ENCODE results near the gene SEZ6. TPM values are rescaled to one million over a fixed set of nuclear protein-coding genes. Genes with fewer than 3 reads are reported as not detected.

Gene SEZ6
- total RNA-seq, 3 donors from 2014 or later: not detected

DNA sequence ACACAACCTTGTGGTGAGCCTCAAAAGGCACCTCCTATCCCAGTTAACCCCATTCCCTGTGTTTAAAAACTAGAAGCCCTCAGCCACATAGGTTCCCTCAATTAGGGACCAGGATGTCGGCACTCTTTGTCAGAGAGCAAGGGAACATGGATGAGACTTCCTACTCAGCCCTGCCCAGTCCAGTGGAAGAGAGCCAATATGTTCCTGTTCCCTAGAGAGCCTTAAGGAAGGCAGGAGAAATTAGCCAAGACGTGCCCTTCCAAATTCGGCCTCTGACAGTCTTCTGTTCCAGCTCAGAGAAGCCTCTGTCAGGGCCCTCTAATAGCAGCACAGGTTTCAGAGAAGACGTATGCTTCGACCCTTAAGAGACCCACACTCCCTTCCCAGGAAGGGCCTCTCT, 88.4 kb downstream of the SEZ6 start:
- ATAC-seq (no peak), DNase-seq (no peak)
- Mint-ChIP-seq H3K36me3 (ENCODE audit: insufficient read depth) (peaks cover 57% of the 10 kb centered on the region), H3K4me1 (ENCODE audit: low read depth) (peaks cover 8% of the 10 kb centered on the region), H3K9me3 (peaks cover 4% of the 10 kb centered on the region), H3K4me3 (no peak overlapping the region), H3K27me3 (ENCODE audit: low read depth) (no peaks in the 10 kb centered on the region)

DNA sequence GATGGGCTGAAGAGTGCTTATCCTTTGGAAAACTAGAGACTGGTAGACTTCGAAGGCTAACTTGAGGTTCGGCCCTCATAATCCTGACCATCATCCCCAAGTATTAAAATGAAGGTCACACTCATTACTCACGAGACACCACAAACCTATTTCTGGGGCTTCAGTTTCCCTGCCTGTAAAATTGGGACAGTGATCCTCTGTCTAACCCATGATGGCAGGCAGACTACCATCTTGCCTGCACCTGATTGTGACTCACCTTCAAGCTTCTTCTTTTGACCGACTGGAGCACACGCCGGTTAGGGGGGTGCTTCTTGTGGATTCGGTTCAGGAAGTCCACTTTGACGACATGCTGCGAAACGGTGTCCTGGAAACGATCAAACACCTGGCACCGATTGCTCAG, 88.8 kb downstream of the SEZ6 start:
- Mint-ChIP-seq H3K4me3 (no peak overlapping the region), H3K27me3 (ENCODE audit: low read depth) (no peaks in the 10 kb centered on the region), H3K4me1 (ENCODE audit: low read depth) (peaks cover 8% of the 10 kb centered on the region), H3K9me3 (peaks cover 4% of the 10 kb centered on the region), H3K36me3 (ENCODE audit: insufficient read depth) (peaks cover 57% of the 10 kb centered on the region)
- no peak for DNase-seq
- no peak for ATAC-seq

DNA sequence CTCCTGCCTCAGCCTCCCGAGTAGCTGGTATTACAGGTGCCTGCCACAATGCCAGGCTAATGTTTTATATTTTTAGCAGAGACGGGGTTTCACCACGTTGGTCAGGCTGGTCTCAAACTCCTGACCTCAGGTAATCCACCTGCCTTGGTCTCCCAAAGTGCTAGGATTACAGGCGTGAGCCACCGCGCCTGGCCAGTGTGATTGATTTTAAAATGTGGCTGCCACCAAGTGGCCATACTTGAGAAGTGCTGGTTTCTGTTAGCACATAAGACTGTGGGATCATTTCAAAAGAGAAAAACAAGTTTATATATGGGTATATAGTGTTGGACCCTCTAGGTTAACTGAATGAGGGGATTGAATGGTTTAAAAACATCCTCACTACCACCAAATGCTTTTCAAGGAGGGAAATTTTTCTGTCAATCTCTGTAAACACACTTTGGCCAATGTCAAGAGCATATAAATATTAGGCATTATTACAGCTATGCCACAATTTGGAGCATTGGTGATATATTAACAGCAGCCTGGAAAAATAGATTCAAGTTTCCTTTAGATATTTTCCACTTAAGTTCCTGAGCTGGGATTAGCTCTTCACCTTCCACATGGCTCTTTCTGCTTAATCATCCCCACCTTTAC, 89.4 kb downstream of the SEZ6 start:
- Mint-ChIP-seq H3K36me3 (ENCODE audit: insufficient read depth) (peaks cover 54% of the 10 kb centered on the region), H3K9me3 (peaks cover 4% of the 10 kb centered on the region), H3K27me3 (ENCODE audit: low read depth) (no peaks in the 10 kb centered on the region), H3K4me1 (ENCODE audit: low read depth) (peaks cover 8% of the 10 kb centered on the region), H3K4me3 (no peak overlapping the region)
- peak; percentile 62 to 69 for ATAC-seq
- DNase-seq: peak; percentile 38

DNA sequence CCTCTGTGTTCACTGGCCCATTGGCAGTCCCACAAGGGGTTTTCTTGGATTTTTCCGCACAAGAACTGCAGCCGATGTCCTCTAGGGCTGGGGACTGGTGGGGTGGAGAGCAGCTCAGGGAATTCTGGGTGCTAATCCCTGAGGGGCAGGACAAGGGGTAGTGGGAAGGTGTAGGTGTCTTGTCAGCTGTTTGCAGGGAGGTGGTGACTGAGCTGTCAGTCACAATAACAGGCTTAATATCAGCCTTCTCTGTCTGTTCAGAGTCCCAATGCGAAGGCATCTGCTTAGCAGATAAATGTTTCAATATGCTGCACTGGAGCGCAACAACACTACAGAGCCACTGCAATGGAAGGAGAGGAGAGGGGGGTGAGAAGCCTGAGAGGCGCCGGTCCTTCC, 92.9 kb downstream of the SEZ6 start:
- Mint-ChIP-seq H3K27me3 (ENCODE audit: low read depth) (no peaks in the 10 kb centered on the region), H3K9me3 (peaks cover 4% of the 10 kb centered on the region), H3K36me3 (ENCODE audit: insufficient read depth) (peaks cover 49% of the 10 kb centered on the region), H3K4me1 (ENCODE audit: low read depth) (peaks cover 8% of the 10 kb centered on the region), H3K4me3 (no peak overlapping the region)
- DNase-seq: no peak
- ATAC-seq: no peak

DNA sequence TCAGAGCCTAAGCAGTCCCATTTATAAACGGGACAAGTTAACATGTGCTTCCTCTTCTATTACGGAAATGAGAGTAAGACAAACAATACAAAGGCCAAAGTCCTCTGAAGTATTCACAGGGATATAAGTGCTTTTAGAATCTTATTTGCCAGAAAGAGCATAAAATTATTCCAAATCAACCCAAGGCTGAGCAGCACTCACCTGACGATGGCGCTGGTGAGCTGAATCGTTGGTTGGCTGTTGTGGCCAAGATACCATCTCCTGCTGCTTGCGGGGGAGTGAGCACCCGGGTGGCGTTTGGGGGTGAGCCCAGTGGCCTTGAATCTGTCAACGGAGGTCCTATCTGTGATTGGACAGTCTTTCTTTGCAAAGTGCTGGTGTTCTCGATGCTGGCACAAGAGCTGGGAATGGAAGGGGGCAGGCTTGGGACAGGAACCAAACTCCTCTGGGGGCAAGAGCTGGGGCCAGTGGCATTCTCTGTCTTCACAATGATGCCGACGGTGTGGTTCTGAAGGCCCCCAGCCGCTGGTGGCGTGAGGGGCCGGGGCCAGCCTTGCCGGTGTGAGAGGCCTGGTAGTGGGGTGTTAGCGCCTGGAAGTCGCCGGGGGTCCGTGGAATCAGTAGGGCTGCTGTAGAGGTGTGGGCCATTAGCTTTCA, 93.4 kb downstream of the SEZ6 start:
- H3K4me1 Mint-ChIP-seq (ENCODE audit: low read depth): peaks cover 8% of the 10 kb centered on the region
- no peaks in the 10 kb centered on the region for H3K27me3 Mint-ChIP-seq (ENCODE audit: low read depth)
- no peak for DNase-seq
- H3K4me3 Mint-ChIP-seq: no peak overlapping the region
- peaks cover 4% of the 10 kb centered on the region for H3K9me3 Mint-ChIP-seq
- no peak for ATAC-seq
- peaks cover 53% of the 10 kb centered on the region for H3K36me3 Mint-ChIP-seq (ENCODE audit: insufficient read depth)

DNA sequence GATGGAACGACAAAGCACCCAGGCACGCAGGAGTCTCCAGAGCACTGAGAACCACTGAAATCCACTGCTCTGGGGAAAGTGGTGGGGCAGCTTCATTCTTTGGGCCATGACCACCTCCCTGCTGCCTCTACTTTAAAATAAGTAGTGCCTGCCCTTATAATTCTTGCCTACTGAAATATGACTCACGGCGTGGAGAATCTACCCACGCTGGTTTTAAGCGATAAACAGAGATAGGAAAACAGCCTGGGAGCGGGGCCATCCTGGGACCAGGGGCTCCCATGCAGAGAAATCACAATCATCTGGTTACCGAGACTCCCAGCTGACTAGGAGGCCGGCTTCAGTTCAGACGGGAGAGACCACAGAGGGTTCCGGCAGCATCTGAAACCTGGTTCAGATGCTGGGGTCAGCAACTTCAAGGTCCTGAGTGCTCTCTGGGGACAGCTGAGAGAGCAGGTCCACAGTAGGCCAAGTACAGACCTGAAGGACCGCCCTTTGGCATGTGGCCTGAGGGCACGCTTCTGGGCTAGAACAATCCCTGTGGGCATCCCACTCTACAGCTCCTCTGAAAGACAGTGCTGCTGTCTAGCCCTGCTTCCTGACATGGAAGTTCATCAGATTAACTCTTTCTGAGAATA, 94.3 kb downstream of the SEZ6 start:
- no peak for DNase-seq
- Mint-ChIP-seq H3K4me1 (ENCODE audit: low read depth) (peaks cover 8% of the 10 kb centered on the region), H3K9me3 (peaks cover 4% of the 10 kb centered on the region), H3K27me3 (ENCODE audit: low read depth) (no peaks in the 10 kb centered on the region), H3K4me3 (no peak overlapping the region), H3K36me3 (ENCODE audit: insufficient read depth) (peaks cover 47% of the 10 kb centered on the region)
- no peak for ATAC-seq

DNA sequence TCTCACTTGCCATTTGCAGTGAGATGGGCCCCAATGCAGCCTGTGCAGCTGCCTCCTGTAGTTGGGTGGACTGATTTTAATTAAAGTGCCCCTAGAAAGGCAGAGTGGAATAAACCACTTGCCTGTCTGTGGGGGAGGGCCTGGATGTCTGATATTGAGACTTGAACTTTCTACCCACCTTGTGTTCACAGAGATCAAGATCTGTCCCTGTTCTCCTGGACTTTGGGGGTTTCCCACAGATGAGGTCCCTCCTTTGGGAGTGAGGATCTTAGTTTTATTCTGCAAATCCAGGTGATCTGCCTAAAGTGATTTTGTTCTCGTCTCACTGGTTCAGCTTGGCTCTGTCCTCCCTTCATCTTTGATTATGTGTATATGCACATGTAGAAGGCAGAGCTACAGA, 95.3 kb downstream of the SEZ6 start:
- H3K9me3 Mint-ChIP-seq: peaks cover 4% of the 10 kb centered on the region
- DNase-seq (no peak), ATAC-seq (no peak)
- H3K4me1 Mint-ChIP-seq (ENCODE audit: low read depth): peaks cover 4% of the 10 kb centered on the region
- H3K27me3 Mint-ChIP-seq (ENCODE audit: low read depth): no peaks in the 10 kb centered on the region
- H3K4me3 Mint-ChIP-seq: no peak overlapping the region
- peaks cover 45% of the 10 kb centered on the region for H3K36me3 Mint-ChIP-seq (ENCODE audit: insufficient read depth)

DNA sequence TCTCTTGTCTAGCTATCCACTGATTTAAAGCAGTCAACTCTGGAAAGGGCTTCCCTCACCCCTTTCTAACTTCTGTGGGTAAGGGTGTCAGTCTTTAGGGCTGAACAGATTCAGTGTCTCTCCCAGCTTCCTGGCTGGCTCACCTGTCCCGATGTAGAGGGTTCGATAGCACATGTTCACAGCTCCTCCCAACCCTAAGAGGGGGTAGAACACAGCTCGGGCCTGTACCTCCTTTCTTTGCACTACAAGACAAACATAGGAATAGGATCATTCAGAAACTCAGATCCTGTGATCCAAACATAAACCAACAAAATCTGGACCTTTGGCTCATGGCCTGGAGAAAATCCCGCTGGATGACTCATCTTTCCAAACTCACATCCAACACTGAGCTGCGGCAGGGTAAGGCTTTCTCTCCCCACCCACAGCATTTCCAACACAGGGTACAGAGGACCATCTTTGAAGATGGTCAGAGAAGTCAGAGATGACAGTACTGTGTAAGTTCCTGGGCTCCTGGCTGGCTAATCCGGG, 97.1 kb downstream of the SEZ6 start:
- Mint-ChIP-seq H3K9me3 (no peaks in the 10 kb centered on the region), H3K27me3 (ENCODE audit: low read depth) (no peaks in the 10 kb centered on the region), H3K4me3 (no peak overlapping the region), H3K4me1 (ENCODE audit: low read depth) (peaks cover 2% of the 10 kb centered on the region), H3K36me3 (ENCODE audit: insufficient read depth) (peaks cover 31% of the 10 kb centered on the region)
- no peak for DNase-seq
- ATAC-seq: no peak

DNA sequence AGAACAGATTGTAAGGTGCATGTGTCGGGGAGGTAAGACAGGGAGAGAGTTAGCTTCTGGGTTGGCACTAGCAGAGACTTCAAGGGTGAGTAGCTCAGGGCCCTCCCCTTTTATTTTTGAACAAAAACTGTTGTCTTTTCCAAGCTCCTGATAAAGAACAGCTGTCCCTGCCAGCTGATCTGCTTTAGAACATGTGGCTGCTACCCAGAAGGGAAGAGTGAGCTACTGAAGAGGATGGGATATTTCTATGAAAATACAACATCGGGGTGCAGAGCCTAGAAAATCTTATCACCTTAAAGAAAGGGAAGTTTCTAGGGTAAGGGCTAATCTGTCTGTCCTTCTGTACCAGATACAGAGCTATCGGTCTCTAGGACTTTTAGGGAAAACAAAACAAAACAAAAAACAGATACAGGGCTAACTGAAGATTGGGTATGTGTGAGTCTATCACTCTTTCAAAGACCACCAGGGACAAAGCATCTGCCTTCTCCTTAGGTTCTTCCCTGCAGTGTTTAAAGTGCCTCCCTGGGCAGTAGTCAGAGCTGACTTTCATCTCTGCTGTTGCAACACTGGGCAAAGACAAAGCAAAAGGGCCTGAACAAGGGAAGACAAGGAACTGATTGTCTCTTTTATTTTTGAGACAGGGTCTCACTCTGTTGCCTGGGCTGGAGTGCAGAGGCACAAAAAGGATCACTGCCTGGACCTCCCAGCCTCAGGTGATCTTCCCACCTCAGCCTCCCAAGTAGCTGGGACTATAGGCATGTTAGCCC, 97.9 kb downstream of the SEZ6 start:
- Mint-ChIP-seq H3K27me3 (ENCODE audit: low read depth) (no peaks in the 10 kb centered on the region), H3K36me3 (ENCODE audit: insufficient read depth) (peaks cover 25% of the 10 kb centered on the region), H3K9me3 (no peaks in the 10 kb centered on the region), H3K4me1 (ENCODE audit: low read depth) (peaks cover 7% of the 10 kb centered on the region), H3K4me3 (no peak overlapping the region)
- DNase-seq (no peak), ATAC-seq (no peak)

DNA sequence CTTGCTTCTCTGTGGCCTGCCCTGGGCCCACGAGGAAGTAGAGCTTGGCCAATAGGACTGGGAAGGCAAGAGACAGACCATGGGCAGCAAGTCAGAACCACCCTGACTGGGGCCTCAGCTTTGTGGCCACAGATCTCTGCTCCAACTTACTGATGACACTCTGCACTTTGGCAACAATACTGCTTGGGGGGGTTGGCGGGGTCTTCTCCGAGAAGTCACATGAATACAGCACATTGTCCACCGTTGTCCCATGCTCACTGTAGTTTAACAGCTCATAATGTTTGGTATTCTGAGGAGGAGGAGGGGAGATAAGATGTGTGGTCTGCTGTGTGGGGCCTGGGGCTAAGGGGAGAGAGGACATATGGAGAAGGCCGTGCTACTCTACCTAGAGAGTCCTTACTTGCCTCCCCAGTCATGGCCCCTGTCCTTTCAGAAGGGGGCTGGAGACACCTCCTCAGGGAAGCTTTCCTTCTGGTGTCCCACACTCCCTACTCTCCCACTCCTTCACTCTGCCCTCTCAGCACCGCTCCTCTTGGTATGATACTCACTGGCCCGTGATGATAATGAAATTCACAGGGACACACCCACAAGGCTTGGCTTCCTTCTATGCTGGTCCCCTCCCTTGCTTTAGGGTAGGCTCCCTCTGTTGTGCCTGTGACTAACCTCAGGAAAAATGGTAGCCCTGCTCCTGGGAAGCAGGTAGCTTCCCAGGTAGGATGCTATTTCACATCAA, 99.0 kb downstream of the SEZ6 start:
- H3K4me3 Mint-ChIP-seq: no peak overlapping the region
- no peak for DNase-seq
- peaks cover 21% of the 10 kb centered on the region for H3K36me3 Mint-ChIP-seq (ENCODE audit: insufficient read depth)
- peaks cover 12% of the 10 kb centered on the region for H3K4me1 Mint-ChIP-seq (ENCODE audit: low read depth)
- ATAC-seq: no peak
- H3K9me3 Mint-ChIP-seq: no peaks in the 10 kb centered on the region
- H3K27me3 Mint-ChIP-seq (ENCODE audit: low read depth): no peaks in the 10 kb centered on the region

DNA sequence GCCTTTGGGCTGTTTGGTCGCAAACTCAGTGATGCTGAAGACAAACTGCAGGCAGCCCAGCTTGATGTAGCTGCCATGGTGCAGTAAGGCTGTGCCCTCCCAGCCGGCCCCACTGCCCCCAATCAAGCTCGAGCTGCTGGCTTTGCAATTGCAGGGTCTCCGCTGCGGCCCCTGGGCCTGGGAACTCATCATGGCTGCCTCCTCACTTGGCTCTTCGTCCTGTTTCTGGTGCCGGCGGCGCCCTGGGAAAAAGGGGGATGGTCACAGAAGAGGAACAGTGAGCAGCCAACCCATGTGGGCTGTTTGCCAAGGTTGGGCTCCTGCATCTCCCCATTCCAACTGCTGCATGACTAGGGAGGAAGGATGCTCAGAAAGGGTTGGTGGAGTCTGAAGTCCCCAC, 99.6 kb downstream of the SEZ6 start:
- ATAC-seq (no peak), DNase-seq (no peak)
- Mint-ChIP-seq H3K27me3 (ENCODE audit: low read depth) (no peaks in the 10 kb centered on the region), H3K4me3 (no peak overlapping the region), H3K4me1 (ENCODE audit: low read depth) (peaks cover 18% of the 10 kb centered on the region), H3K9me3 (no peaks in the 10 kb centered on the region), H3K36me3 (ENCODE audit: insufficient read depth) (peaks cover 20% of the 10 kb centered on the region)
